ENCODE data around the gene TLCD3B.

TLCD3B gene, protein sequence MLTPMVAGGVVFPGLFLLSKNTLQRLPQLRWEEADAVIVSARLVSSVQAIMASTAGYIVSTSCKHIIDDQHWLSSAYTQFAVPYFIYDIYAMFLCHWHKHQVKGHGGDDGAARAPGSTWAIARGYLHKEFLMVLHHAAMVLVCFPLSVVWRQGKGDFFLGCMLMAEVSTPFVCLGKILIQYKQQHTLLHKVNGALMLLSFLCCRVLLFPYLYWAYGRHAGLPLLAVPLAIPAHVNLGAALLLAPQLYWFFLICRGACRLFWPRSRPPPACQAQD

DNA sequence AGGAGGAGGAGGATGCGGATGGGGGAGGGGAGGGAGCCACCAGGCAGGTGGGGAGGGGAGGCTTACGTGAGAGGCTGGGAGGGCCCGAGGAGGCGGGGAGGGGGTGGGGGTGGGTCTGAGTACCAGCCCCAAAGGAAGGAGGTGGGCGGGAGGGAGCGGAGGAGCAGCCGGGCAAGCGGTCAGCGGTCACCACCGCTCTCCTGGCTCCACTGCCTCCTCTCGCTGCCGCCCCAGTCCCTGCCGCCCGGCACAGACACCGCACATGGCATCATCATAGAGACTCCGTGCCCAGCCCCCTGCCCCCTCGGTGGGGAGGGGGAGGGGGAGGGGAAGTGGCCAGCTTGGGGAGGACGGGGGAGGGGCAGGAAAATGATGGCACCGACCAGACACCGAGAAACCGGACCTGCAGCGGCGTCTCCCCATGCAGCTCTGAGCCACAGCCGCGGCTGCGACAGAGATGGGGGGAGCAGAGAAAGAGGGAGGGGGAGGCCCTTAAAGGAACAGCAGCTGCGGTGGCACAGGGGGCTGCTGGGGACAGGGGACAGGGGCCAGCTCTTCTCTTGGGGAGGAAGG lies at the start of gene TLCD3B:
TSS of gene TLCD3B (minus strand) at position 431 of the 573 bp plus-strand sequence. CDS start 744 bp downstream, outside the sequence.
- DNase-seq (ENCODE audit: low read depth in 2 of 2), result no peak

DNA sequence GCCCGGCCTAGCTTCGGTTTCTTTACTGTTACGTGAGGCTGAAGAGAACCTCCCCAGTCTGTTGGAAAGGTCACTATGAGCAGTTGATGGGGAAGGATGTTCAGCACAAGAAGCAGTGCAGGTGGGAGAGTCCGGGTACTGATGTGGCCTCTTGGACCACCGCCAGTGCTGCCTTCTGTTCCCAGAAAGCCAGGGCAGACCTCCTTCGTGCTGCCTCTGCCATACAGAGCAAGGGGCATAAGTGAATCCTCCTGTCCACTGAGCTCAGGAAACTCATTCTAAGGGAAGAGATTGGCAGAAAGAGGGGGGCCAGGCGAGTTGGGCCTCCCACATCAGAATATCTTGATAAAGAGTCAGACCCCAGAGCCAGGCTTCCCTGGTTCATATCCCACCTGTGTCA lies 48.4 kb upstream of the TLCD3B start:
- no peak for DNase-seq (ENCODE audit: low read depth in 2 of 2)

DNA sequence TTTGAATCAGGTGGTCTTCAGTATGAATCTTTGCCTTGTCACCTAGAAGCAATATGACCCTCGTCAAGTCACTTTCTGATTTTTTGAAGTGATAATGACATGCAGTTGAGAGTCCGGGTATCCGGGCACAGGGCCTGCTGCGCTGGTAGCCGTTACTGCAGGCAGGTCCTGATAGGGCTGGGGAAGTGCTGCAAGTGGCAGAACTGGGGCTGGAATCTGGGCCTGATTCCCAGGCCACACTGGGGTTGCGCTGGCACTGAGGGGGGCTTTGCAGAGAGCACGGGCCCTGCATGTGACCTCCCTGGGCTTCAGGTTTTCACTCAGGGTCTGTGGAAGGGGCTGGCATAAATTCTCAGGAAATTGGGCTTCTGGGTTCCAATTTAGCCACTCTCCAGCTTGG lies 47.7 kb upstream of the TLCD3B start:
- DNase-seq (ENCODE audit: low read depth in 2 of 2), result no peak

DNA sequence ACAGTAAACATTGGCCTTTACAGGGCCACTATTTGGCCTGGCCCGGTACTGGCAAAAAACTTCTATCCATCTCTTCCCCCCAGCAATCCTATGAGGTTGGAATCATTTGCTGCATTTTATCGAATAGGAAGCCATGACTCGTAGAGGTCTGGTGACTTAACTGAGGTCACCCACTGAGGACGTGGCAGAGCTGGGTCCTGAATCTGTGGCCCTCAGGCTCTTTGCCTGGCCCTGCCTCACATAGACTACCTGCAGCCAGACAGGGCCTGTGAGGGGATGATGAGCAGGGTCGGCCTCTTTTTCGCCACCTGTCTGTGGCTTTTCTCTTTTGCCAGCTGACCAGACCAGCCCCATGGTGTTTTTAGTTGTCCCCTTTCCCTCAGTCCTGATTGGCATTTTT lies 46.6 kb upstream of the TLCD3B start:
- DNase-seq (ENCODE audit: low read depth in 2 of 2), result no peak

DNA sequence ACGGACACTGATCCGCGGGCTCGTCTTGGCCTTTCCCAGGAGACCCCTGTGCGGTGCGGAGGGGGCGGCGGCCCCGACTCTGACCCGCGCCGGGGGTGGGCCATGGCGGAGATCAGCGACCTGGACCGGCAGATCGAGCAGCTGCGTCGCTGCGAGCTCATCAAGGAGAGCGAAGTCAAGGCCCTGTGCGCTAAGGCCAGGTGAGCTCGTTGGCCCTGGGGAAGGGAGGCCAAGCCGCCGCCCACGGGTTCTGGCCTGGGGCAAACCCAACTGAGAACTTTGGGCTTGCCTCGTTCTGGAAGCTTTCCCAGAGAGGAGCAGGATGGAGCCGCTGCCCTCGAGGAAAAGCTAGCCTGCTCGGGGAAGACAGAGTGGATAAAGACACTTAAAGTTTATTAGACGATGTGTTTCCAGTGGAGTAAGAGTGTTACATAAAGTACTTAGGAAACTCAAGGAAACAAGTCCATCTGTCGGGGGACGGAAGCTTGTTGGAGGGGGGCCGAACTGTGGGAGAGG lies 45.3 kb upstream of the TLCD3B start:
- DNase-seq (ENCODE audit: low read depth in 2 of 2), result no peak

DNA sequence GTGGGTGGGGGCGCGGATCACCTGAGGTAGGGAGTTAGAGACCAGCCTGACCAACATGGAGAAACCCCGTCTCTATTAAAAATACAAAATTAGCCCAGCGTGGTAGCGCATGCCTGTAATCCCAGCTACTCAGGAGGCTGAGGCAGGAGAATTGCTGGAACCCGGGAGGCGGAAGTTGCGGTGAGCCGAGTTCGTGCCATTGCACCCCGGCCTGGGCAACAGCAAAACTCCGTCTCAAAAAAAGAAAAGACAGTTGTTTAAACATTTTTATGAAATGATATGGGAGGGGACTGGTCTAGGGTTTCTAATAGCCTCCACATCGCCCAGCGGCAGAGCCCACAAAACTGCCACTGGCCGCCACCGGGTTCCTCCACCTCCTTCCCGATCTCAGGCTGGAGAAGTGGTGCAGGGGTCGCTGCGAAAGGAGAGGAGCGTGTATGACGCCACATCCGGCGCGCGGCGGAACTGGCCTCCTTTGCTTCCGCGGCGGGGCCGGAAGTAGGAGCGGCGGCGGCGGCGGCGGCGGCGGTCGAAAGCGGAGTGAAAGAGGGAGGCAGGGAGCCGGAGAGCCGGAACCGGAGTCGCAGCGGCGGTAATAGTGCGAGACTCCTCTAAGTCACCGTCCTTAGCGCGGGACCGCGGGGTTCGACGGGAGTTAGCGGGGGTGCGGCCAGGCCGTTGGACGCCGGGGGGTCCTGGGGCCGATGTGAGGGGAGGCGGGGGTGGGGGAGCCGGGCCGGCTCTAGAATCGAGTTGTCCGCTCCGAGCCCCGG lies 44.6 kb upstream of the TLCD3B start, which contains the start of gene PPP4C:
TSS of gene PPP4C (plus strand) at position 492 of the 773 bp plus-strand sequence. CDS start 384 bp downstream, outside the sequence.
- DNase-seq (ENCODE audit: low read depth in 2 of 2), result peak; percentile 59 to 64

DNA sequence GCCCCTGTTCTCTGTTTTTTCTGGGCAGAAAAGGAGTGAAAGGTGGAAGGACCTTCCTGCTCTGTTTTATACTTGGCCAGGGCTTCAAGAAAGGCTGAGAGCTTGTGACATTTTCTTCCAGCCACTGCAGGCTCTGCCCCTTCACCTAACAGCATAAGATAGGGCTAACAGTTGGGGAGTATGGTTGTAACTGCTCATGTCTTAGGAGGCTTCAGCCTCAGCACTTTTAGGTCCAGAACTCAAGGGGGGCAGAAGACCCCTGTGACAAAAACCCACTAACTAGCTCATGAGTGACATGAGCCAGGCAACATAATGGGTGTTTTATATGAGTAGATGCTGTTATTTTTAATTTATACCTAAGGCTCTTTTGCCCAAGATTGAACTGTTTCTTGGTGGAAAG lies 39.4 kb upstream of the TLCD3B start:
- DNase-seq (ENCODE audit: low read depth in 2 of 2), result no peak

DNA sequence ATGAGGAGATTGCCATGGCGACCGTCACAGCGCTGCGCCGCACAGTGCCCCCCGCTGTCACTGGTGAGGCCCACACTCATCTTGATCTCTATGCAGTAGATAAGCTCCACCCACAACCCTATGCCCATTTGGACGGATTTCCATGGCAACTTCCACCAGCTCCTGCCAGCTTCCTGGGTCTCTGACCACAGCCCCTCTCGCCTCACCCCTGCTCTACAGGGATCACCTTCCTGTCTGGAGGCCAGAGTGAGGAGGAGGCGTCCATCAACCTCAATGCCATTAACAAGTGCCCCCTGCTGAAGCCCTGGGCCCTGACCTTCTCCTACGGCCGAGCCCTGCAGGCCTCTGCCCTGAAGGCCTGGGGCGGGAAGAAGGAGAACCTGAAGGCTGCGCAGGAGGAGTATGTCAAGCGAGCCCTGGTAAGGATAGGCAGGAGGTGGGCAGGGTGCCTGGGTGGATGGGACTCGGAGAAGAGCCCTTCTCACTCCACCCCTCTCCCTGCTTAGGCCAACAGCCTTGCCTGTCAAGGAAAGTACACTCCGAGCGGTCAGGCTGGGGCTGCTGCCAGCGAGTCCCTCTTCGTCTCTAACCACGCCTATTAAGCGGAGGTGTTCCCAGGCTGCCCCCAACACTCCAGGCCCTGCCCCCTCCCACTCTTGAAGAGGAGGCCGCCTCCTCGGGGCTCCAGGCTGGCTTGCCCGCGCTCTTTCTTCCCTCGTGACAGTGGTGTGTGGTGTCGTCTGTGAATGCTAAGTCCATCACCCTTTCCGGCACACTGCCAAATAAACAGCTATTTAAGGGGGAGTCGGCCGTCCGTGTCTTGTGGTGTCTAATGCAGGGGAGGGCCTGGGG lies 38.8 kb upstream of the TLCD3B start:
- DNase-seq (ENCODE audit: low read depth in 2 of 2), result no peak

DNA sequence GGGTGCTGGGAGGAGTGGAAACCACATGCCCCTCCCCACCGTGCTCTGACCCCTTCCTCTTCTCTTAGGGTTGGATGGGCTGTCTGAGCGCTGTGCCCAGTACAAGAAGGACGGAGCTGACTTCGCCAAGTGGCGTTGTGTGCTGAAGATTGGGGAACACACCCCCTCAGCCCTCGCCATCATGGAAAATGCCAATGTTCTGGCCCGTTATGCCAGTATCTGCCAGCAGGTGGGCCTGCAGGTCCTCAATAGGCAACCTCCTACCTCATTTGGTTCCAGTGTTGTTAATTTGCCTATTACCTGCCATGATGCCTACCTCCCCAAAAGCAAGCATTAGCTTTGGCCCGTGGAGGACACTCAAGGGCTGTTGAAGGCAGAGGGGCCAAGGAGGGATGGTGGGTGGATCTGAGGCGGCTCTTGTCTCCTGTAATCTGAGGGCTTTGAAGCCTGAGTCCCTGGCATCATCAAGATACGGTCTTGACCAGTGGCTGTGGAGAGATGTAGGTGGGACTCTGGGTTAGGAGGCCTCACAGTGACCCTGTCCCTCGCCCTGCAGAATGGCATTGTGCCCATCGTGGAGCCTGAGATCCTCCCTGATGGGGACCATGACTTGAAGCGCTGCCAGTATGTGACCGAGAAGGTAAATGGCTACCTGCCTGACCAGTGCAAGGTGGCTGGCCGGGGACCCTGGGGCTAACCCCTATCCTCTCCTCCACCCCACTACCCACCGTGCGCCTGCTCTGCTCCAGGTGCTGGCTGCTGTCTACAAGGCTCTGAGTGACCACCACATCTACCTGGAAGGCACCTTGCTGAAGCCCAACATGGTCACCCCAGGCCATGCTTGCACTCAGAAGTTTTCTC lies 37.9 kb upstream of the TLCD3B start:
- DNase-seq (ENCODE audit: low read depth in 2 of 2), result no peak

DNA sequence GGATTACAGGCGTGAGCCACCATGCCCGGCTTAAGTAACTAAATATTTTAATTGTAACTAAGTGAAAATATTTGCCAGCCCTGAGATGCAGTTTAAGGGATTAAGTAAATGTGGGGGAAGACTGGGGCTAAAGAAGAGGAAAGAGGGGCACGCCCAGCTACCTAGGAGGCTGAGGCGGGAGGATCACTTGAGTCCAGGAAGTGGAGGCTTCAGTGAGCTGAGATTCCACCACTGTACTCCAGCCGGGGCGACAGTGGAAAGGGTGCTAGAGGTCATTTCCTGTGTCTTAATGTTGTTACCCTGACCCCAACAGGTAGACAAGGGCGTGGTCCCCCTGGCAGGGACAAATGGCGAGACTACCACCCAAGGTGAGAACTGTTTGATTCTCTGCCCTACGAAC lies 37.3 kb upstream of the TLCD3B start:
- no peak for DNase-seq (ENCODE audit: low read depth in 2 of 2)

DNA sequence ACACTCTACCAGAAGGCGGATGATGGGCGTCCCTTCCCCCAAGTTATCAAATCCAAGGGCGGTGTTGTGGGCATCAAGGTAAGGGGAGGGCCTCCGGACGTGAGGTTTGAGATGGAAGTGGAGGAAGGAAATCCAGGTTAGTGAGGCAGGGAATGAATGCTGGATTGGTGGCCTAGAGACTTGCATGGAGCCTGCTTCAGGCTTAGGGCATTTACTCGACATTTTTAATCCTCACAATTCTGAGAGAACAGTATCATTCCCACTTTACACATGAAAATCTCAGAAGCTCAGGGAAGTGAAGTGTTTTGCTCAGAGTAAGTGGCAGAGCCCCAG lies 36.5 kb upstream of the TLCD3B start:
- no peak for DNase-seq (ENCODE audit: low read depth in 2 of 2)

DNA sequence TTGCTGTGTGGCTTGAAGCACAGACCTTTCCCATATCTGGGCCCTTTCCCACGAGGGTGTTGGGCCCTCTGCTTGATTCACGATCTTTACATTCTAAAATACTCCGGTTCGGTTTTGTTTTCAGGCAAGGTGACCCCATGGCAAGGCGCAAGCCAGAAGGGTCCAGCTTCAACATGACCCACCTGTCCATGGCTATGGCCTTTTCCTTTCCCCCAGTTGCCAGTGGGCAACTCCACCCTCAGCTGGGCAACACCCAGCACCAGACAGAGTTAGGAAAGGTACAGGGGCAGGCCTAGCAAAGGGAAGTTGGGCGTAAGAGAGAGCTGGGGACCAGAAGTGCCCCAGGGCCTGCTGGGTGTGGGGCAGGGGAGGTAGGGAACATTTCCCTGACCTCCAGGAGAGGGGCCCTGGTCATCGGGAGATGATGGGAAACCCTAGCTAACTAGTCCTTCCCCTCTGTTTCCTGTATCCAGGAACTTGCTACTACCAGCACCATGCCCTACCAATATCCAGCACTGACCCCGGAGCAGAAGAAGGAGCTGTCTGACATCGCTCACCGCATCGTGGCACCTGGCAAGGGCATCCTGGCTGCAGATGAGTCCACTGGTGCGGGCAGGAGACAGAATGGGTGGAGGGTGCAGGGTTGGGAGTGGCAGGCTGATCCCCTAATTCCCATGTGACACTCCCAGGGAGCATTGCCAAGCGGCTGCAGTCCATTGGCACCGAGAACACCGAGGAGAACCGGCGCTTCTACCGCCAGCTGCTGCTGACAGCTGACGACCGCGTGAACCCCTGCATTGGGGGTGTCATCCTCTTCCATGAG lies 35.9 kb upstream of the TLCD3B start:
- no peak for DNase-seq (ENCODE audit: low read depth in 2 of 2)

DNA sequence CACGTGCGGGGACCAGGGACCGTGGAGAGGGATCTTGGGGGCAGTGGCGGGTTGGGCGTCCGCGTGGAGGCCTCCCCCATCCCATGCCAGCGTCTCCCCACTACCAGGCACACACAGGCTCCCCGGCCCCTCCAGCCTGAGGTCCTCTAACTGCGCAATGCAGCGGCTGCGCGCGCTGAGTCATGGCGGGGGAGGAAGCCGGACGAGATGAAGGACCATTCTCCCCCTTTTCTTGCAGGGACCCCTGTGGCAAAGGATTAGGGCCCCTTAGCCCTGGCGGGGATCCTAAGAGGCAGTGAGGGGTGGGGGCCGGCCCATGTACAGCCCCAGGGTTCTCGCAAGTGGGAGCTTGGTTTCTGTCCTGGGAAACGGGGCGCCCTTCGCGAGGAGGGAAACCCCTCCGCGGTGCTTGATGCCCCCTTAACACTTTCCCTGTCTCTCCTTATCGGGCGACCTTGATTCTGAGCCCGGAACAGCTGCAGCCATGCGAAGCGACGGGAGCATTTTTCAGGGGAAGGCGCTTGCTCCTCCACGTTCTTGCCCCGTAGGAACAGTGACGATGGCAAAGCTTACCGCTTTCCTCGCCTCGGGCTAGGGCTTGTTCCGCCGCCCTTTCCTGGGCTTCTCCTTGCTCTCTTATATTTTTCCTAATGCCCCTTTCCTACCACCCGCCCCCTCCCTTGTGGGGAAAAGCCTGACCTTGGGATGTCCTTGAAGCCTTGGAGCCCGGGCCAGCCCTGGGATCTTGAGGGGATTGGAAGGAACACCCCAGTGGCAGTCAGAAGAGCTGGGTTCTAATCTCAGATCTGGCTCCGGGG lies 35.1 kb upstream of the TLCD3B start:
- DNase-seq (ENCODE audit: low read depth in 2 of 2), result peak in 1 of 2 experiments; percentile 12

DNA sequence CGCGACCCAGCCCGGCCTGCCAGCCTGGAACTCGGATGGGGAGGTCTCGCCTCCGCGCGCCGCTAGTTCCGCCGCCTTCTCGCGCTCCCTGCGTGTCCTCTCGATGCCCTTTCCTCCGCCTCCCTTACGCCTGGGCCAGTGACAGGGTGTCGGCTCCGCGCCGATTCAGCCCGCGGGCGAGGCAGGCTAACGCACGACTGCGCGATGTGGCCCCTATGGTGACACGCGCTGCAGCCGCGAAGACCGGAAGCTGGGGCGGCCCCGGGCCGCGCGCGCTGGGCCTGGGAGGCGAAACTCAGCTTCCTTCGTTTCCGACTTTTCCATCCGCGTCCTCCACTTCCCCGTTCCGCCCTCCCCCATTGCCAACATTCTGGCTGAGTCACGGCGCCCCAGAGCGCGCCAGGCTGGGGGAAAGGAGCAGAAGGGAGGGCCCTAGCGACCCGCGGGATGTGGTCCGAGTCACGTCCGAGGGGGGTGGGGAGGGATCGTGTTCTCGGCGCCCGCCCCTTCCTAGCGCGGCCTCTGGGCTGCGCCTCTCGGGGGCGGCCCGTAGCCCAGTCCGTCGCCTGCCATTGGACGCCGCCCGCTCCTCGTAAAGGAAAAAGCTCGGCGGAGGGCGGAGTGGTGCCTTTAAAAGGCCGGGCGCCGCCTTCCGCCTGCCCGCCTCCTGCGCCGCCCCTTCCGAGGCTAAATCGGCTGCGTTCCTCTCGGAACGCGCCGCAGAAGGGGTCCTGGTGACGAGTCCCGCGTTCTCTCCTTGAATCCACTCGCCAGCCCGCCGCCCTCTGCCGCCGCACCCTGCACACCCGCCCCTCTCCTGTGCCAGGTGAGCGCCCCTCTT lies 34.3 kb upstream of the TLCD3B start, which contains the start of gene ALDOA:
TSS of gene ALDOA (plus strand) at position 659 of the 841 bp plus-strand sequence. CDS start 1,138 bp downstream, outside the sequence.
- peak; percentile 98 to 99 for DNase-seq (ENCODE audit: low read depth in 2 of 2)

DNA sequence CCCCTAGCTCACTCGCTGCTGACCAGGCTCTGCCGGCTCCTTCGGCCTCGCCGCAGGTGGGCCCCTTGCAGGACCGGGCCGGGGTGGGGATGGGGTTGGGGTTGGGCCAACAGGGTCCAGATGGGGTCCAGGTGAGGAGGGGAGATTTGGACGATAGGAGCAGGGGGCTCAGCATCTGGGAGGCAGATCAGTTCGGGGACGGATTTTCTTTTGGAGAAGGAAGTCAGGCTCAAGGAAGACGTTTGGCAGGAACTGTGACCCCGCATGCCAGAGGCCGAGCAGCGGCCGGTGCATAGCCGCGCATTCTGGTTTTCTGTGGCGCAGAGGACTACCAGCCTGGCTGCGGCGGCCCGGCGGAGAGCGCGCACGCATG lies 33.6 kb upstream of the TLCD3B start:
- no peak for DNase-seq (ENCODE audit: low read depth in 2 of 2)

DNA sequence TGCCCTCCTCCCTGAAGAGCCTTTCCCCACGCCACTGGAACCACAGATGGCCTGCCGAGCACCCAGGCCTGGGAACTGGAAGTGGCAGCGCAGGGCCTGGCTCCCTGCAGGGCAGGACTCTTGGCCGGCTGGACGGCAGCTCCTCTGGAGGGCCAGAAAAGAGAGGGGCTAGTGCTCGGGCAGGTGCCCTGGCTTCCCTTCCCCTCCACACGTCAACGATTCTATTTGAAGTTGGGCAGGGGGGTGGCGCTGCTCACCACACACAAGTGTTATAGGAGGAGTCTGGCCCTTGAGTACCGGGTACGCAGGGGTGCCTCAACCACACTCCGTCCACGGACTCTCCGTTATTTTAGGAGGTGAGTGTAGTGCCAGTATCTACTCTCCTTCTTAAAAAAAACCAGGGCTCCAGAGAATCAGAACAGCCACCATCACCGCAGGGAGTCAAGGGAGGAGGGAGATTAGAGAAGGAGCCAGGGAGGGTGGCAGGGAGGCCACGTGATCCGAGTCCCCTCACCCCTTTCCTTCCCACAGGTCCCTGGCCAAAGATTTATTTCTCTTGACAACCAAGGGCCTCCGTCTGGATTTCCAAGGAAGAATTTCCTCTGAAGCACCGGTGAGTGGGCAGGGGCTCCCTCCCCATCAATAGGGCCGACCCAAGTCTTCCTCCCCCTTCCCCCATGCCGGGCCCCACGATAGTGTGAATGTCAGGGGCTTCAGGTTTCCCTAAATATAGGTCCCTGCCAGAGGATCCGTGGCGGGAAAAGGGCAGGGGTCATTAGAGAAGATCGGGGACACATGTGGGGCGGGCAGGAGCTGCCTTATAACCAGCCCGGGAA lies 33.0 kb upstream of the TLCD3B start:
- DNase-seq (ENCODE audit: low read depth in 2 of 2), result no peak

DNA sequence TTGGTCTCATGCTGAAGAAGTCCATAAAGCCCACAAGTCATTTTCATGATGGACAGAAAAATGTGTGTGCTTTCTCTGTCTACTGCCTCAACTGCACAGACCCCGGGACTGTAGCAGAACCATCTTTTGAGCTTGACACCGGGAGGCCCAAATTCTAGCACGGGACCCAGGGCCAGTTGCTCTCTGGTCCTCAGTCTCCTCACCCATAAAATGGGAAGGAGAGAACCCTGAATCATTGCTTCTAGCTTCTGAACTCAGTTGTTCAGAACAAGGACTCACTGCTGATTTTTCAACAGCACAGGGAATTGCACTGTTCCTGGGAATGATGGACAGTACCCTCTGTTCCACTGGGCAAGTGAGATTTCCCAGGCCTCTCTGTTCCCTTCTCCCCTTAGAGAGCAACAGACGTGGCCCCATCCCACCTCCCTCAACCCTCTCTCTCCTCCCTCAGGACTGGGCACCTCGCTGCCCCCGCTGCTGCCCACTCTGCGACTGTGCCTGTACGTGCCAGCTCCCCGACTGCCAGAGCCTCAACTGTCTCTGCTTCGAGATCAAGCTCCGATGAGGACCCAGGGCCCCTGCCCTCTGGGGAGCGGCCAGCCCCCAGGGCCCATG lies 32.3 kb upstream of the TLCD3B start:
- no peak for DNase-seq (ENCODE audit: low read depth in 2 of 2)
